SK-N-SH (cell line): ENCODE results near the gene DEXI.

Experiments used
- CTCF ChIP-seq: fragments of 200-600 bp; sonication (generic); IDR thresholded peaks from 2 replicates; pipeline ENCODE4 v1.6.1; 2017; ENCODE audit warnings: antibody characterized with exemption, mild to moderate bottlenecking, moderate library complexity
- GABPA ChIP-seq: IDR thresholded peaks from 2 replicates; pipeline ENCODE4 v1.4.0; 2012; ENCODE audit warnings: low read depth, mild to moderate bottlenecking
- SMC3 ChIP-seq: IDR thresholded peaks from 2 replicates; pipeline ENCODE4 v1.6.1; 2012; ENCODE audit warnings: low read depth, low read length, improper control_type of control experiment

- TF ChIP-seq CTCF (no peak), GABPA (no peak), SMC3 (no peak)
Observed at GRCh38 chr16:10902999-10903398, 39.3 kb downstream of the DEXI start.
